Progenitor cell of endocrine pancreas (in vitro differentiated cells): ENCODE measurements around the gene CBFA2T3. TPM values are rescaled to one million over a fixed set of nuclear protein-coding genes. Genes with fewer than 3 reads are reported as not detected.

Experiments
- DNase-seq: peaks from one replicate; pipeline ENCODE4 v3.0.0; 2021; ENCODE audit warnings: low spot score; ENCODE audit not compliant: unreplicated experiment
- H3K27ac Mint-ChIP-seq: 2 replicates; pipeline ENCODE4 v1.8.0; 2021; ENCODE audit warnings: mild to moderate bottlenecking, moderate library complexity, mixed read lengths
- H3K27me3 Mint-ChIP-seq: 2 replicates; pipeline ENCODE4 v1.8.0; 2021; ENCODE audit warnings: mixed read lengths
- H3K36me3 Mint-ChIP-seq: 2 replicates; pipeline ENCODE4 v1.8.0; 2022; ENCODE audit warnings: mixed read lengths; ENCODE audit not compliant: insufficient read depth
- H3K4me1 Mint-ChIP-seq: 2 replicates; pipeline ENCODE4 v1.8.0; 2021; ENCODE audit warnings: low read depth, mixed read lengths
- H3K4me3 Mint-ChIP-seq: 2 replicates; pipeline ENCODE4 v1.8.0; 2021; ENCODE audit warnings: low read depth, mild to moderate bottlenecking, moderate library complexity, mixed read lengths
- H3K9me3 Mint-ChIP-seq: 2 replicates; pipeline ENCODE4 v1.8.0; 2021; ENCODE audit warnings: low read depth, mixed read lengths
- CTCF ChIP-seq: fragments of 200-600 bp; sonication (generic); IDR thresholded peaks from one replicate; pipeline ENCODE4 v1.5.0; 2021; ENCODE audit warnings: antibody characterized with exemption, mild to moderate bottlenecking; ENCODE audit not compliant: unreplicated experiment
- total RNA-seq: library from RNA; stranded (reverse); gene quantifications from 2 replicates; pipeline ENCODE4 v1.2.1, GENCODE V29; 2021

Gene CBFA2T3
- total RNA-seq, 1 donor from 2014 or later, result 12.9 TPM

GRCh38 chr16:88878967-88879787, 97.8 kb downstream of the CBFA2T3 start:
- no peaks in the 10 kb centered on the region for H3K27me3 Mint-ChIP-seq
- H3K27ac Mint-ChIP-seq, result no peak overlapping the region
- H3K4me3 Mint-ChIP-seq, result no peak overlapping the region
- no peaks in the 10 kb centered on the region for H3K9me3 Mint-ChIP-seq
- no peak for TF ChIP-seq CTCF
- H3K4me1 Mint-ChIP-seq, result peaks cover 1% of the 10 kb centered on the region
- H3K36me3 Mint-ChIP-seq, result peaks cover 3% of the 10 kb centered on the region
- DNase-seq, result no peak

- DNase-seq, result no peak
- H3K27ac Mint-ChIP-seq, result no peak overlapping the region
- H3K36me3 Mint-ChIP-seq, result peaks cover 3% of the 10 kb centered on the region
- no peaks in the 10 kb centered on the region for H3K9me3 Mint-ChIP-seq
- H3K4me1 Mint-ChIP-seq, result peaks cover 1% of the 10 kb centered on the region
- no peaks in the 10 kb centered on the region for H3K27me3 Mint-ChIP-seq
- no peak for TF ChIP-seq CTCF
- no peak overlapping the region for H3K4me3 Mint-ChIP-seq
These were observed 98.7 kb downstream of the CBFA2T3 start for GRCh38 chr16:88878356-88878755.

- Mint-ChIP-seq H3K27me3 (no peaks in the 10 kb centered on the region), H3K36me3 (peaks cover 1% of the 10 kb centered on the region), H3K4me1 (peaks cover 1% of the 10 kb centered on the region), H3K4me3 (no peak overlapping the region), H3K27ac (no peak overlapping the region), H3K9me3 (no peaks in the 10 kb centered on the region)
- TF ChIP-seq CTCF, result no peak
- no peak for DNase-seq
These were observed 99.3 kb downstream of the CBFA2T3 start for GRCh38 chr16:88877564-88878289.

- peaks cover 1% of the 10 kb centered on the region for H3K4me1 Mint-ChIP-seq
- peaks cover 1% of the 10 kb centered on the region for H3K36me3 Mint-ChIP-seq
- H3K27me3 Mint-ChIP-seq, result no peaks in the 10 kb centered on the region
- H3K9me3 Mint-ChIP-seq, result no peaks in the 10 kb centered on the region
- no peak for DNase-seq
- TF ChIP-seq CTCF, result no peak
- no peak overlapping the region for H3K4me3 Mint-ChIP-seq
- H3K27ac Mint-ChIP-seq, result no peak overlapping the region
These were observed 100.0 kb downstream of the CBFA2T3 start for GRCh38 chr16:88876942-88877526.

GRCh38 chr16:88875703-88876234, 101.2 kb downstream of the CBFA2T3 start:
- DNase-seq, result no peak
- no peak for TF ChIP-seq CTCF
- Mint-ChIP-seq H3K9me3 (no peaks in the 10 kb centered on the region), H3K27ac (no peak overlapping the region), H3K4me1 (peaks cover 1% of the 10 kb centered on the region), H3K36me3 (peaks cover 1% of the 10 kb centered on the region), H3K27me3 (peaks cover under 1% of the 10 kb centered on the region), H3K4me3 (no peak overlapping the region)
